GM19397 (cell line): ENCODE results near the gene SVBP.
"Not testable (repeated sequence)": the region's sequence is repeated elsewhere in the genome, so short reads cannot be mapped to it uniquely, and the experiment has no call there.

ENCODE experiments used
- ATAC-seq: cut with Tn5 transposase; IDR thresholded peaks from one replicate; pipeline ENCODE4 v1.9.1; 2021; ENCODE audit warnings: mild to moderate bottlenecking, moderate library complexity; ENCODE audit not compliant: unreplicated experiment

The SVBP gene

GRCh38 chr1:42841440-42842147 is 24.4 kb upstream of the SVBP start:
- no peak for ATAC-seq

DNA sequence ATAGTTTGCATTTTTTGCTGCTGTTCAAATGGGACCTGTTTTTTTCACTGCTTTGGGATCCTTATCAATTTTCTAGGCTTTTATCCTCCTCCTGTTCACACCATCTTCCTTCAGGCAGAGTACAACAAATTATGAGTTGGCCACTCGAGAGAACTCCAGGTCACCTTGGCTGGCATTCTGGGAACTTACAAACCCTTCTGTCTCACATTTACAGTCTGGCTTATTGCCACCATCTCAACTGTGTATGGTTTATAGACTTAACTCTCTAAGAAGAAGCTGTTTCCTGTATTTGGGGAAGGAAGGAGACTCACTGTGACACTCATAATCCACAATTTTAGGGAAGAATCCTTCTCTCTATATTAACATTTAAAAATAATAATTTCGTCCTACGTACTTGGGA is 23.8 kb upstream of the SVBP start:
- no peak for ATAC-seq

DNA sequence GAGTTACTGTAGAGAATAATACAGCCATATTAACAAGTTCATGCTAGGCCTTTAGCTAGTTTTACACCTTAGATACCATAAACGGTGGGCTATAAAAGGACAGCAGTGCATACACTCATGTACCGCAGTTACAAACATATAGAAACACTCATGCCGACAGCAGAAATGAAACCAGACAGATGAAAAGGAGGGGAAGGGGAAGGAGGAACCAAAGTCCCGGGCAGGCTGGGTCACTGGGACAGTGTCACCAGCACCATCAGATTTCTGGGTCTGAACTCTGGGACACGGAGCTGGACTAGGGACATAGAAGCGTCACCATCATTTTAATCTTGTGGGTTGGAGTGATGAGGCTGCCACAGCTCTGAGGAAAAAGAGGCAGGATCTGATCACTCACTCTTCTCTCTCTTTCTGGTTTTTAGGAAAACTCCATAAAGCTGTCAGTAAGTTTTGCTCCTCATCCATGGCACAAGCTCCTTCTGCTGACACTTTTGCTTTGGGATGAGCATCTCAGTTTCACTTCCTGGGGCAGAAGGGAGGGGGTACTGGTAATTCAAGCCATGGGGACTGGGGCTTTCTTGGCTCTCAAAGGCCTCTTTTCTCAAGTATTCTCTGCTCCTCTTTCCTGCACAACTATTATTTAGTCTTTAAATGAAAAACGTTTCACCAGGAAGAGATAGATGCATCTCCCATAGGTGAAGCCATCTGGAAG is 21.4 kb upstream of the SVBP start:
- no peak for ATAC-seq

- no peak for ATAC-seq
Measured at GRCh38 chr1:42837709-42838108, 20.5 kb upstream of the SVBP start.

GRCh38 chr1:42835422-42835821 is 18.2 kb upstream of the SVBP start:
- ATAC-seq, result no peak

DNA sequence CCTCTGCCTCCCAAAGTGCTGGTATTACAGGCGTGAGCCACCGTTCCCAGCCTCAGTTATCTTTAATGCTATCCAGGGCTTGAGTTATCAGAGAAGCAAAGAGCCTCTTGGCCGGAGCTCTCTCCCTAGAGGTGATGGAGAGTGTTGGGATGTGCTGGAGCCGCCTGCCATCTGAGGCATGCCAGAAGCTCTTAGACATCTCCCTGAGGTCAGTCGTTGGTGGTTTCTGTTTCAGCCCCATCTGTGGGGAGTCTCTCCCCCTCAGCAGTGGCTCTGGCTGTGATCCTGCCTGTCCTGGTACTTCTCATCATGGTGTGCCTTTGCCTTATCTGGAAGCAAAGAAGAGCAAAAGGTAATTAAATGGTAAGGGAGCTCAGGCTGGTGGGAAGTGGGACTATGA is 17.6 kb upstream of the SVBP start:
- ATAC-seq, result no peak

- no peak for ATAC-seq
Measured at GRCh38 chr1:42833981-42834380, 16.8 kb upstream of the SVBP start.

DNA sequence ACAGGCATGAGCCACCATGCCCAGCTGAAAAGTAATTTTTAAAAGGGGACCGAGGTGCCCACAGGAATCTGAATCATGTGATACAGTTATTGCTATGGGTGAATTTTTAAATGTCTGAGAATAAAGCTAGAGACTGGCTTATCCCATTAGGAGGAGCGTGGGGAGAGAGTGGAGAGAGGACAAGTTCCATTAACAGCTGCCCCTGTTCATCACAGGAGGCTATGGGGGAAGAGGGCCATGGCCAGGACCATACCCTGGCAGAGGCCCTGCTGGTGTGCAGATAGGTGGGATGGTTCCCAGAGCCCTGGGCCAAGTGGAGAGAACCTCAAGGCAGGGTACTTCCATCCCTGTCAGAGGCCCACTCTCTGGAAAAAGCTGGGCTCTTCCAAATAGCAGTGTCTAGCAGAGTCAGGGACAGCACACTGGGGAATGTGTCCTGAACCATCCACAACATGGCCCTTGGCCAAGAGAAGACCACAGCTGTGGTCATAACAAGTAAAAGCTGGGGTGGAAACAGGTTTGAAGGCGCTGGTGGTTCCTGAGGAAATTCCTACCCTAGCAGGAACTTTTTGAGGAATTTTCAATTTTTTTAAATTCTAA is 15.5 kb upstream of the SVBP start:
- ATAC-seq, result no peak

DNA sequence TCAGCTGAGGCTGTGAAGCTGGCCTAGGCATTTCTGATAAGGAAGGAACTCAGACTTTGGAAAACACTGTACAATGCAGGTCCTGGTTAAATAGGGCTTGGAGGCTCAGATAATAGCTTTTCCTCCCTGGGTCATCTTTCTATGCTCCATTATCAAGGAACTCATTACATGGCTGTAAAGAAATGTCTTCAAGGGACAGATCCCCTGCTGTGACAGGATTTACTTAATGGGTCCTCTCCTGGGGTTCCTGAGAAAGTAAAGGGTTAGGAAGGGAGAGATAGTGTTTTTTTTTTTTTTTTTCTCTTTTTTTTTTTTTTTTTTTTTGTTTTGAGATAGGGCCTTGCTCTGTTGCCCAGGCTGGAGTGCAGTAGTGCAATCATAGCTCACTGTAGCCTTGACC is 14.1 kb upstream of the SVBP start:
- no peak for ATAC-seq

GRCh38 chr1:42830631-42831030 is 13.4 kb upstream of the SVBP start:
- no peak for ATAC-seq

DNA sequence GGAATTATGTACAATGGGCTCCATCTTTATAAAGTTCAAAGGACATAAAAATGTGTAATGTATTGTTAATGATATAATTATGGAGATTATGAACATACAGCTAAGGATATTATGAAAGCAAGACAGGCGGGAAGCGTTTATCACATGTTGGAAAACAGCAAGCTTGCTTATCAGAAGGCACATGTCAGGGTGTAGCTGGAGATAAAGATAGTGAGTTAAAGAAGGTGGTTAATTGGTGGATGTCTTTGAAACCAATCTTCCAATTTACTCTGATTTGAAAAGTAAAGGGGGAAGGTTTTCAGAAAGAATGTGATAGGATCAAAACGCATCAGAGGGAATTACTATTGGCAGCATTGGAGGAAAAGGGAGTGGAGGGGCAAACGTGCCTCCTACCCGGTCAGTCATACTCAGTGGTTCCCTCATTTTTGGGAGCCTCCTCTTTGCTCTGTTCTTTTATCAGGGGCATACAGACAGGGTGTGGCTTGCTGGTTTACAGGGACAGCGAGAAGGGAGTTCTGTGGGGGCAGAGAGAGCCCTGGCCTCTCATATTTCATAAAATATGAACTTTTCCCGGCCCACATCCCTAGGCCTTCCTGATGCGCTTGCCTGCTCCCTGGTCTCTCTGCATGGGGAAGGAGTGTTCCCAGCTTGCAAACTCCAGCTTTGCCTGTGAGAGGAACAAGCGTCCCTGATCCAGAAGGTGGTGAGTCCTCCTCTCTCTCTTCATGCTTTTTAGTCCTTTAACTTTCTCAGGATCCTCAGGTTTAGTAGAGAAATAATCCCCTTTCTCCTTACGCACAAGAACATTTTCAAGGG is 8.0 kb upstream of the SVBP start:
- ATAC-seq, result no peak

GRCh38 chr1:42824481-42825035 is 7.4 kb upstream of the SVBP start:
- ATAC-seq, result no peak

DNA sequence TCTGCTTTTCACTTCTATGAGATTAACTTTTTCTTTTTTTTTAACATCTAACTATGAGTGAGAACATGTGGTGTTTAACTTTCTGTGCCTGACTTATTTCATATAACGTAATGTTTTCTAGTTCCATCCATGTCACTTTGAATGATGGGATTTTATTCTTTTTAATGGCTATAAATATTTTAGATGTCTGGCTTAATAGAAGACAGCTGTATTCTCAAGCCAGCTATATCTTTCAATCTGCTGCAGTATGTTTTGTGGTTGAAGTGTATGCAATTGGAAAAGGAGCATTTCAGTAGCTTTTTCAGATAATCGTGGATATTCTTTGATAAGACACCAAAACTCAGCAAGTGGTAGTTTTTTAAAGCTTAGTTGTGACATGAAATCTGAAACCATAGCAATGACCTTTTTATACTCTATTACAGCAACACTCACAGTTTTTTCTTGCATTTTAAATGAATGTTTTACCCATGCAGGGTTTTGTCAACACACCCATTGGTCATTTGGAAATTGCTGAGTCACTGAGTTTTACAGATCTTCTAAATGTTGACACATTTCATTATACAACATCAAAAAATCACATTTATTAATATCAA is 5.7 kb upstream of the SVBP start:
- no peak for ATAC-seq

DNA sequence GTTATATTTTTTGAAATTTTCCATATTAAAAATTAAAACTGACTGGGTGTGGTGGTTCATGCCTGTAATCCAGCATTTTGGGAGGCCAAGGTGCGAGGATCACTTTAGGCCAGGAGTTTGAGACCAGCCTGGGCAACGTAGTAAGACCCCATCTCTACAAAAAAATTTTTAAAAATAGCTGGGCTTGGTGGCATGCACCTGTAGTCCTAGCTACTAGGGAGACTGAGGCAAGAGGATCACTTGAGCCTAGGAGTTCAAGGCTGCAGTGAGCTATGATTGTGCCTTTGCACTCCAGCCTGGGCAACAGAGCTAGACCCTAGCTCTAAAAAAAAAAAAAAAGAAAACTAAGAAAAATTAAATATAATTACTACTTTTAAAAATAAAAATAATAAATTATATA is 4.5 kb upstream of the SVBP start:
- ATAC-seq, result no peak

GRCh38 chr1:42820813-42821212 is 3.6 kb upstream of the SVBP start:
- ATAC-seq, result no peak

GRCh38 chr1:42817976-42818375 is 779 bp upstream of the SVBP start:
- no peak for ATAC-seq

GRCh38 chr1:42817440-42817767 is 207 bp upstream of the SVBP start:
- no peak for ATAC-seq

- no peak for ATAC-seq
Measured at GRCh38 chr1:42815941-42816584, 1.1 kb downstream of the SVBP start.

DNA sequence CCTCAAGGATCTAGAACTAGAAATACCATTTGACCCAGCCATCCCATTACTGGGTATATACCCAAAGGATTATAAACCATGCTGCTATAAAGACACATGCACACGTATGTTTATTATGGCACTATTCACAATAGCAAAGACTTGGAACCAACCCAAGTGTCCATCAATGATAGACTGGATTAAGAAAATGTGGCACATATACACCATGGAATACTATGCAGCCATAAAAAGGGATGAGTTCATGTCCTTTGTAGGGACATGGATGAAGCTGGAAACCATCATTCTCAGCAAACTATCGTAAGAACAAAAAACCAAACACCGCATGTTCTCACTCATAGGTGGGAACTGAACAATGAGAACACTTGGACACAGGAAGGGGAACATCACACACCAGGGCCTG is 2.4 kb downstream of the SVBP start:
- not testable (repeated sequence) for ATAC-seq

- no peak for ATAC-seq
Measured at GRCh38 chr1:42807056-42807668, 10.0 kb downstream of the SVBP start.
